ENCODE measurements around the gene PPP1R14C.

PPP1R14C gene

GRCh38 chr6:150209415-150209814 is 66.6 kb downstream of the PPP1R14C start:
- Histone ChIP-seq H3K23ac (ENCODE audit: low read length) (no peak overlapping the region), H3K4me2 (ENCODE audit: low read length) (no peak overlapping the region), H4K91ac (ENCODE audit: low read depth, low read length) (no peak overlapping the region), H2AK5ac (ENCODE audit: low read length) (no peak overlapping the region), H2BK12ac (ENCODE audit: low read length) (no peak overlapping the region), H3K79me2 (ENCODE audit: control insufficient read depth, insufficient read depth, low read length, poor library complexity) (no peaks in the 10 kb centered on the region), H3K4ac (ENCODE audit: low read depth, low read length) (no peak overlapping the region), H3K27ac (ENCODE audit: low read depth, low read length) (no peak overlapping the region), H3K14ac (ENCODE audit: low read length) (no peak overlapping the region), H3K36me3 (ENCODE audit: control insufficient read depth in 1 of 2, insufficient read depth in 2 of 2, low read length in 2 of 2) (no peaks in the 10 kb centered on the region), H3K9me3 (ENCODE audit: insufficient read depth, low read depth, low read length) (no peaks in the 10 kb centered on the region), H3K79me1 (ENCODE audit: low read length) (no peaks in the 10 kb centered on the region), H4K12ac (ENCODE audit: low read depth, low read length) (no peak overlapping the region), H2AFZ (ENCODE audit: insufficient read depth, low read length, poor library complexity) (no peak overlapping the region), H2BK120ac (ENCODE audit: insufficient read depth, low read length, poor library complexity) (no peak overlapping the region), H3K9ac (ENCODE audit: low read length) (no peak overlapping the region), H3K27me3 (ENCODE audit: insufficient read depth, low read length) (peaks cover 5% of the 10 kb centered on the region), H3K4me1 (ENCODE audit: control insufficient read depth in 1 of 2, insufficient read depth in 2 of 2, low read length in 2 of 2) (peaks cover 0 to 3% of the 10 kb centered on the region in 2 experiments), H3K4me3 (ENCODE audit: low read depth, low read length) (no peak overlapping the region), H4K8ac (ENCODE audit: low read depth, low read length) (no peak overlapping the region), H3K18ac (ENCODE audit: low read length) (no peak overlapping the region), H2BK5ac (ENCODE audit: low read depth, low read length, poor library complexity) (no peak overlapping the region)
- WGBS (ENCODE audit: extremely low coverage, insufficient coverage, insufficient read length) = 100% methylated on average over 2 of the region's 2 CpGs
- DNase-seq = no peak

- Histone ChIP-seq H3K4ac (ENCODE audit: low read depth, low read length) (no peak overlapping the region), H3K18ac (ENCODE audit: low read length) (no peak overlapping the region), H2BK120ac (ENCODE audit: insufficient read depth, low read length, poor library complexity) (no peak overlapping the region), H2BK5ac (ENCODE audit: low read depth, low read length, poor library complexity) (no peak overlapping the region), H3K36me3 (ENCODE audit: control insufficient read depth in 1 of 2, insufficient read depth in 2 of 2, low read length in 2 of 2) (no peaks in the 10 kb centered on the region), H2BK12ac (ENCODE audit: low read length) (no peak overlapping the region), H3K14ac (ENCODE audit: low read length) (no peak overlapping the region), H3K27me3 (ENCODE audit: insufficient read depth, low read length) (peaks cover 7% of the 10 kb centered on the region), H3K4me3 (ENCODE audit: low read depth, low read length) (no peak overlapping the region), H4K91ac (ENCODE audit: low read depth, low read length) (no peak overlapping the region), H3K4me2 (ENCODE audit: low read length) (no peak overlapping the region), H3K27ac (ENCODE audit: low read depth, low read length) (no peak overlapping the region), H2AK5ac (ENCODE audit: low read length) (no peak overlapping the region), H3K23ac (ENCODE audit: low read length) (no peak overlapping the region), H4K12ac (ENCODE audit: low read depth, low read length) (no peak overlapping the region), H3K79me1 (ENCODE audit: low read length) (no peaks in the 10 kb centered on the region), H2AFZ (ENCODE audit: insufficient read depth, low read length, poor library complexity) (no peak overlapping the region), H3K4me1 (ENCODE audit: control insufficient read depth in 1 of 2, insufficient read depth in 2 of 2, low read length in 2 of 2) (no peaks in the 10 kb centered on the region), H4K8ac (ENCODE audit: low read depth, low read length) (no peak overlapping the region), H3K9ac (ENCODE audit: low read length) (no peak overlapping the region), H3K9me3 (ENCODE audit: insufficient read depth, low read depth, low read length) (no peaks in the 10 kb centered on the region), H3K79me2 (ENCODE audit: control insufficient read depth, insufficient read depth, low read length, poor library complexity) (no peaks in the 10 kb centered on the region)
- no CpG with 5 or more reads among the region's 11 CpGs for WGBS (ENCODE audit: extremely low coverage, insufficient coverage, insufficient read length)
- DNase-seq = no peak
Observed at GRCh38 chr6:150211700-150212511, 69.1 kb downstream of the PPP1R14C start.

- Histone ChIP-seq H3K4me2 (ENCODE audit: low read length) (no peak overlapping the region), H3K9ac (ENCODE audit: low read length) (no peak overlapping the region), H2BK12ac (ENCODE audit: low read length) (no peak overlapping the region), H4K91ac (ENCODE audit: low read depth, low read length) (no peak overlapping the region), H3K23ac (ENCODE audit: low read length) (no peak overlapping the region), H3K27ac (ENCODE audit: low read depth, low read length) (no peak overlapping the region), H3K79me1 (ENCODE audit: low read length) (no peaks in the 10 kb centered on the region), H2AFZ (ENCODE audit: insufficient read depth, low read length, poor library complexity) (no peak overlapping the region), H3K14ac (ENCODE audit: low read length) (no peak overlapping the region), H3K79me2 (ENCODE audit: control insufficient read depth, insufficient read depth, low read length, poor library complexity) (no peaks in the 10 kb centered on the region), H4K8ac (ENCODE audit: low read depth, low read length) (no peak overlapping the region), H3K18ac (ENCODE audit: low read length) (no peak overlapping the region), H3K36me3 (ENCODE audit: control insufficient read depth in 1 of 2, insufficient read depth in 2 of 2, low read length in 2 of 2) (no peaks in the 10 kb centered on the region), H2BK5ac (ENCODE audit: low read depth, low read length, poor library complexity) (no peak overlapping the region), H3K27me3 (ENCODE audit: insufficient read depth, low read length) (peaks cover 7% of the 10 kb centered on the region), H3K9me3 (ENCODE audit: insufficient read depth, low read depth, low read length) (no peaks in the 10 kb centered on the region), H3K4ac (ENCODE audit: low read depth, low read length) (no peak overlapping the region), H4K12ac (ENCODE audit: low read depth, low read length) (no peak overlapping the region), H3K4me3 (ENCODE audit: low read depth, low read length) (no peak overlapping the region), H2AK5ac (ENCODE audit: low read length) (no peak overlapping the region), H2BK120ac (ENCODE audit: insufficient read depth, low read length, poor library complexity) (no peak overlapping the region), H3K4me1 (ENCODE audit: control insufficient read depth in 1 of 2, insufficient read depth in 2 of 2, low read length in 2 of 2) (no peaks in the 10 kb centered on the region)
- no peak for DNase-seq
- no CpG with 5 or more reads among the region's 10 CpGs for WGBS (ENCODE audit: extremely low coverage, insufficient coverage, insufficient read length)
Observed at GRCh38 chr6:150212778-150213177, 69.9 kb downstream of the PPP1R14C start.

- no peak overlapping the region for H2AFZ ChIP-seq (ENCODE audit: insufficient read depth, low read length, poor library complexity)
- H3K79me2 ChIP-seq (ENCODE audit: control insufficient read depth, insufficient read depth, low read length, poor library complexity) = no peaks in the 10 kb centered on the region
- no peaks in the 10 kb centered on the region for H3K79me1 ChIP-seq (ENCODE audit: low read length)
- H3K36me3 ChIP-seq (ENCODE audit: control insufficient read depth in 1 of 2, insufficient read depth in 2 of 2, low read length in 2 of 2) = no peaks in the 10 kb centered on the region
- no peak overlapping the region for H2BK120ac ChIP-seq (ENCODE audit: insufficient read depth, low read length, poor library complexity)
- no peak overlapping the region for H2AK5ac ChIP-seq (ENCODE audit: low read length)
- no peak overlapping the region for H4K8ac ChIP-seq (ENCODE audit: low read depth, low read length)
- H3K27me3 ChIP-seq (ENCODE audit: insufficient read depth, low read length) = peaks cover 7% of the 10 kb centered on the region
- H3K18ac ChIP-seq (ENCODE audit: low read length) = no peak overlapping the region
- H3K23ac ChIP-seq (ENCODE audit: low read length) = no peak overlapping the region
- DNase-seq = no peak
- WGBS (ENCODE audit: extremely low coverage, insufficient coverage, insufficient read length) = no CpG with 5 or more reads among the region's 1 CpG
- no peaks in the 10 kb centered on the region for H3K9me3 ChIP-seq (ENCODE audit: insufficient read depth, low read depth, low read length)
- no peak overlapping the region for H2BK12ac ChIP-seq (ENCODE audit: low read length)
- no peak overlapping the region for H4K91ac ChIP-seq (ENCODE audit: low read depth, low read length)
- H3K9ac ChIP-seq (ENCODE audit: low read length) = no peak overlapping the region
- no peak overlapping the region for H3K4me2 ChIP-seq (ENCODE audit: low read length)
- no peak overlapping the region for H3K27ac ChIP-seq (ENCODE audit: low read depth, low read length)
- H3K4me1 ChIP-seq (ENCODE audit: control insufficient read depth in 1 of 2, insufficient read depth in 2 of 2, low read length in 2 of 2) = no peaks in the 10 kb centered on the region
- H2BK5ac ChIP-seq (ENCODE audit: low read depth, low read length, poor library complexity) = no peak overlapping the region
- H3K14ac ChIP-seq (ENCODE audit: low read length) = no peak overlapping the region
- H3K4ac ChIP-seq (ENCODE audit: low read depth, low read length) = no peak overlapping the region
- H4K12ac ChIP-seq (ENCODE audit: low read depth, low read length) = no peak overlapping the region
- H3K4me3 ChIP-seq (ENCODE audit: low read depth, low read length) = no peak overlapping the region
Observed at GRCh38 chr6:150213301-150213700, 70.5 kb downstream of the PPP1R14C start.
